GM12878 (cell line): ENCODE measurements around the gene KRT7. TPM values are rescaled to one million over a fixed set of nuclear protein-coding genes. Genes with fewer than 3 reads are reported as not detected.

Source experiments
- ATAC-seq: fragments of 200-7000 bp; cut with Tn5 transposase; 3 replicates; pipeline ENCODE4 v1.9.1; 2020; ENCODE audit warnings: mild to moderate bottlenecking, moderate library complexity
- BruUV-seq: library from RNA; stranded (reverse); fragments of 400-500 nt; replicated peaks from 2 replicates; lab custom pipeline; 2021; lab: Mats Ljungman, UMichigan
- CTCF ChIA-PET: fragments of 300-600 bp; sonication (Branson Sonifier 250); formaldehyde crosslinking; extraction: SDS; loops from one replicate; lab custom pipeline; 2021; ENCODE audit warnings: inconsistent platforms; lab: Yijun Ruan, JAX
- POLR2A ChIA-PET: fragments of 350-600 bp; formaldehyde crosslinking; extraction: SDS; loops from one replicate; lab custom pipeline; 2021; ENCODE audit warnings: inconsistent platforms; lab: Charles Lee
- RAD21 ChIA-PET: fragments of 300-600 bp; sonication (Branson Sonifier 250); formaldehyde crosslinking; loops from one replicate; lab custom pipeline; 2023; ENCODE audit warnings: antibody characterized with exemption; ENCODE audit not compliant: unreplicated experiment; lab: Charles Lee
- SMC1A ChIA-PET: fragments of 300-600 bp; sonication (Branson Sonifier 250); formaldehyde crosslinking; loops from one replicate; lab custom pipeline; 2023; ENCODE audit not compliant: unreplicated experiment, uncharacterized antibody; lab: Charles Lee
- DNase-seq: peaks from one replicate; pipeline ENCODE4 v3.0.0-alpha.2; 2011; ENCODE audit warnings: low read depth, low spot score
- FAIRE-seq: peaks from 3 replicates; lab custom pipeline; 2011; peaks lifted over from hg19 to GRCh38; lab: Jason Lieb, UNC
- H2AFZ ChIP-seq: 2 replicates; pipeline ENCODE4 v1.6.0; 2011; ENCODE audit warnings: low read depth, low read length, control low read depth; ENCODE audit not compliant: control insufficient read depth
- H3K27ac ChIP-seq: 2 replicates; pipeline ENCODE4 v1.5.1; 2011; ENCODE audit warnings: control low read depth; ENCODE audit not compliant: control insufficient read depth, insufficient read depth
- H3K27me3 ChIP-seq, 2 experiments: replicated peaks in 1 of 2; 2 replicates each; pipeline versions ENCODE4 v1.6.0 to v1.6.1; 2011; ENCODE audit warnings: low read length in 1 of 2; ENCODE audit not compliant: control insufficient read depth in 2 of 2, insufficient read depth in 2 of 2
- H3K36me3 ChIP-seq, 2 experiments: 2 replicates each; pipeline ENCODE4 v1.5.1; 2011; ENCODE audit warnings: low read length in 1 of 2; ENCODE audit not compliant: control insufficient read depth in 2 of 2, insufficient read depth in 2 of 2
- H3K4me1 ChIP-seq: 2 replicates; pipeline ENCODE4 v1.6.1; 2011; ENCODE audit warnings: mild to moderate bottlenecking, low read length, moderate library complexity, mixed read lengths; ENCODE audit not compliant: control insufficient read depth, insufficient read depth
- H3K4me2 ChIP-seq: 2 replicates; pipeline ENCODE4 v1.6.0; 2011; ENCODE audit warnings: control low read depth; ENCODE audit not compliant: control insufficient read depth, insufficient read depth
- H3K4me3 ChIP-seq: fragments of 200-600 bp; sonication (generic); 2 replicates; pipeline ENCODE4 v1.5.1; 2016
- H3K79me2 ChIP-seq: 2 replicates; pipeline ENCODE4 v1.6.0; 2011; ENCODE audit warnings: low read length; ENCODE audit not compliant: control insufficient read depth, insufficient read depth
- H3K9ac ChIP-seq: 2 replicates; pipeline ENCODE4 v1.8.0; 2011; ENCODE audit warnings: low read length, control low read depth, mixed read lengths; ENCODE audit not compliant: control insufficient read depth, insufficient read depth
- H3K9me3 ChIP-seq: replicated peaks from 3 replicates; pipeline ENCODE4 v1.5.1; 2011; ENCODE audit warnings: mild to moderate bottlenecking, low read length; ENCODE audit not compliant: control insufficient read depth, insufficient read depth
- H4K20me1 ChIP-seq: 2 replicates; pipeline ENCODE4 v1.6.0; 2011; ENCODE audit not compliant: control insufficient read depth, insufficient read depth
- ATF7 ChIP-seq: fragments of 450-650 bp; IDR thresholded peaks from 2 replicates; pipeline ENCODE4 v1.6.1; 2016; ENCODE audit warnings: low read depth, mild to moderate bottlenecking
- BHLHE40 ChIP-seq, 2 experiments: fragments of 450-650 bp in 1 of 2; IDR thresholded peaks; 2 replicates each; pipeline ENCODE4 v1.6.1; 2011 to 2017; ENCODE audit warnings: low read depth in 2 of 2, borderline replicate concordance in 1 of 2, improper control_type of control experiment in 1 of 2, low read length in 1 of 2, mild to moderate bottlenecking in 1 of 2
- LARP7 ChIP-seq: fragments of 450-650 bp; IDR thresholded peaks from 2 replicates; pipeline ENCODE4 v1.6.1; 2017; ENCODE audit warnings: mild to moderate bottlenecking
- NBN ChIP-seq: fragments of 450-650 bp; IDR thresholded peaks from 2 replicates; pipeline ENCODE4 v1.6.1; 2016
- RAD51 ChIP-seq: fragments of 450-650 bp; IDR thresholded peaks from 2 replicates; pipeline ENCODE4 v1.6.1; 2016; ENCODE audit warnings: moderate library complexity, mild to moderate bottlenecking, inconsistent platforms
- WGBS: methylation state at CpG from one replicate; pipeline ENCODE4 v1.1.6; 2016; ENCODE audit warnings: low lambda C conversion rate; ENCODE audit not compliant: insufficient replicate concordance, insufficient coverage; ENCODE audit errors: missing lambda C conversion rate; 5-methylcytosine and 5-hydroxymethylcytosine counted together
- in situ Hi-C: fragments of 300-500 bp; cut with MboI; formaldehyde crosslinking; loops from 9 replicates; pipeline ENCODE4 v1.14.3; 2018; ENCODE audit warnings: mixed read lengths
- intact Hi-C: fragments of 100-400 bp; cut with micrococcal nuclease; formaldehyde crosslinking; loops from one replicate; pipeline ENCODE4 v1.14.2; 2022; ENCODE audit not compliant: unreplicated experiment
- polyA plus RNA-seq, 11 experiments: library from polyadenylated mRNA; depleted of rRNA in 4 of 11; unstranded in 6 of 11; stranded (reverse) in 5 of 11; fragments of >200 nt; fragmentation: Nextera tagmentation in 4 of 11; fragmentation: Illumina TruSeq in 1 of 11; extraction: Ambion mirVana in 4 of 11; extraction: Trizol in 1 of 11; gene quantifications; 1 replicate in 1 of 11; 2 replicates in 10 of 11; pipeline versions ENCODE4 v1.2.1 to v1.2.3, GENCODE V29; 2011 to 2016; ENCODE audit warnings: inconsistent platforms in 2 of 11, missing spikeins in 2 of 11, low read depth in 1 of 11
- total RNA-seq, 4 experiments: library from RNA; depleted of rRNA in 3 of 4; stranded (reverse); fragments of >200 nt in 3 of 4; fragmentation: Illumina TruSeq in 1 of 4; extraction: Trizol in 1 of 4; gene quantifications; 2 replicates each; pipeline versions ENCODE4 v1.2.1 to v1.2.3, GENCODE V29; 2013 to 2021

The KRT7 gene
- total and polyA plus RNA-seq, 10 of the 15 experiments (the other 5 are each of a cell fraction or from before 2014, with no cell fraction given) = 0.90 to 18.7 (median 4.8) TPM

- ATAC-seq = peak; percentile 43
- no peak for FAIRE-seq
- Histone ChIP-seq H3K36me3 (no peaks in the 10 kb centered on the region; a peak in 1 of 4 replicates), H3K9ac (no peak overlapping the region), H3K4me2 (no peak overlapping the region), H3K9me3 (no peaks in the 10 kb centered on the region), H3K4me1 (no peaks in the 10 kb centered on the region), H3K79me2 (no peaks in the 10 kb centered on the region), H4K20me1 (no peaks in the 10 kb centered on the region), H3K27ac (no peak overlapping the region), H3K4me3 (no peak overlapping the region), H3K27me3 (peaks cover 3% of the 10 kb centered on the region in 2 experiments; a peak in 2 of 4 replicates), H2AFZ (no peak overlapping the region)
- RAD21 ChIA-PET = no interaction called here
- intact Hi-C loops = no loop called here
- DNase-seq = no peak
- CTCF ChIA-PET = interaction anchor here (1.6 kb wide), 1 partner anchor 8 kb away, joined by 7 read pairs; no protein-coding TSS in a partner anchor
- SMC1A ChIA-PET = no interaction called here
- in situ Hi-C loops = no loop called here
- POLR2A ChIA-PET = interaction anchor here (0.6 kb wide), 1 partner anchor 110 kb away, joined by 4 read pairs; no protein-coding TSS in a partner anchor
- 25% methylated on average over 17 of the region's 18 CpGs for WGBS
- BruUV-seq = no TSS peak
- TF ChIP-seq RAD51 (no peak), BHLHE40 (IDR thresholded peaks at IDR 0.05; ENCODE audit: borderline replicate concordance in 1 of 2, low read depth in 2 of 2, low read length in 1 of 2) (peak in 1 of 2 experiments; percentile 74; a peak in 1 of 4 replicates)
Observed at GRCh38 chr12:52202361-52203078, 30.5 kb upstream of the KRT7 start.

- POLR2A ChIA-PET = interaction anchor here (0.6 kb wide), 1 partner anchor 109 kb away, joined by 4 read pairs; no protein-coding TSS in a partner anchor
- no peak for DNase-seq
Observed at GRCh38 chr12:52203079-52203921, 29.7 kb upstream of the KRT7 start.

More at GRCh38 chr12:52203079-52203921, 29.7 kb upstream of the KRT7 start:
- intact Hi-C loops = no loop called here
- no peak overlapping the region for H2AFZ ChIP-seq
- ATAC-seq (peak; percentile 48), FAIRE-seq (no peak)
- H3K4me3 ChIP-seq = no peak overlapping the region
- peaks cover 3% of the 10 kb centered on the region in 2 experiments; a peak in 2 of 4 replicates for H3K27me3 ChIP-seq
- CTCF ChIA-PET = no interaction called here
- H3K27ac ChIP-seq = no peak overlapping the region
- no peak overlapping the region for H3K4me2 ChIP-seq
- RAD21 ChIA-PET = no interaction called here
- no peak overlapping the region for H3K9ac ChIP-seq
- WGBS = 20% methylated on average over 19 of the region's 19 CpGs
- BruUV-seq = no TSS peak
- SMC1A ChIA-PET = no interaction called here
- H3K36me3 ChIP-seq = no peaks in the 10 kb centered on the region; a peak in 1 of 4 replicates
- no peaks in the 10 kb centered on the region for H4K20me1 ChIP-seq
- peak in 1 of 2 experiments; percentile 57; a peak in 2 of 4 replicates for TF ChIP-seq BHLHE40 (IDR thresholded peaks at IDR 0.05; ENCODE audit: borderline replicate concordance in 1 of 2, low read depth in 2 of 2, low read length in 1 of 2)
- TF ChIP-seq LARP7 = 0 out of 2 replicates have a peak, but pooled peaks have one; percentile 30
- no peak for TF ChIP-seq NBN
- TF ChIP-seq ATF7 = peak; percentile 14; the same call in 1 of the 2 replicates
- no peaks in the 10 kb centered on the region for H3K9me3 ChIP-seq
- in situ Hi-C loops = no loop called here
- no peaks in the 10 kb centered on the region for H3K4me1 ChIP-seq
- no peaks in the 10 kb centered on the region for H3K79me2 ChIP-seq
